HTERT RPE-1 (cell line): ENCODE measurements around the gene MAFG.

Experiments
- in situ Hi-C: fragments of 300-500 bp; cut with MboI; formaldehyde crosslinking; loops from 4 replicates; pipeline ENCODE4 v1.14.3; 2020; ENCODE audit warnings: low sequenced_read_pairs

Gene MAFG

DNA sequence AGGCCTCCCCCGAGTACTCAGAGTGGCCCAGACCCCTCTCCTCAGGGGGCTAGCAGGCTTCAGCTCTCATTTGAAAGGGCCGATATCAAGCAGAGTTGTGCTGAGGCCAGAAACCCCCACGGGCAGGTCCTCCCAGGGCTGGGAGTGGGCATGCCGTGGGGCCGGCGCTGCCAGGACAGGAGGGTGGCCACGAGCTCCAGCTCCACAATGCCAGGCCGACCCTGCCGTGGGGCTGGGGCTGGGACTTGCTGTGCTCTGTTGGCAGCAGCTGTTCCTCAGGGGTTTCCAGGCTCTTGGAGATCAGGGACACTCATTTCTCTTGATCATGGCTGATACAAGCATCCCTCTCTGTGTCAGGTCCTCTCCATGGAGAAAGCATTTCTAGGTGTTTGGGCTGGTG lies 28.6 kb downstream of the MAFG start:
- in situ Hi-C loops, result no loop called here

DNA sequence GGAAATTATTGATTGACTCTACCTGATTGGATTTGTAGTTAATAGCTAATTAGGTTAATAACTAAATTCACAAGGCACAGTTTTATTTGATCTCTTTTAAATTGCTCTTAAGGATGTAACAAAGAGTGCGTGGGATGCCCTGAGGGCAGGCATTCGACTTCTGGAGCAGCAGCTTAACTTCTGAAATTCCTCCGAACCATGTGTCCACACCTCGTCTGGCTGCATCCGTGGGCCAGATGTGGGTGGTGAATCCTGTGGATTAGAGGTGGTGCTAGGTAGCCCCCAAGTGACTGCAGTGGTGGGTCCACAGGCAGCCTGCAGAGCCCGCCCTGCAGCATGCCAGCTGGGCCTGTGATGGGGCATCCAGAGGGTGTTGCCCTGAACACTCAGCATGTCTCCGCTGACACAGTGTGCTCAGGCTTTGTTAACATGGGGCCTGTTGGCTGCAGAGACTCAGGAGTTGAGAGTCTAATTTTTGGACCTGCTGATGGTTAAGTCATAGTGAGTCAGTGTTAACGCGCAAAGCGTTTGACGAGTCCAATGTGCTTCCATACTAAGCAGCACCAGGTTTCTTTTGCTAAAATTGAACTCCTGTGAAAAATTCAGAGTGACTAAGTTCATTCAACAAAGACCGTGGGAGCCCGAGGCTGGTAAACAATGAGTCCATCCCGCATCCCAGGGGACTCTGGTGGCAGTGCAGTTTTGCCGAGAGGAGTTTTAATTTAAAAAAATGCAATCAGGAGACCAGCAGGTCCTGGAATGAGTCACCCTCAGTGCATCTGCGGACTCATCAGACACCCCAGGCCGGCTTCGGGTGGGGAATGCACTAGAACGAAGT lies 29.3 kb downstream of the MAFG start:
- in situ Hi-C loops, result no loop called here

DNA sequence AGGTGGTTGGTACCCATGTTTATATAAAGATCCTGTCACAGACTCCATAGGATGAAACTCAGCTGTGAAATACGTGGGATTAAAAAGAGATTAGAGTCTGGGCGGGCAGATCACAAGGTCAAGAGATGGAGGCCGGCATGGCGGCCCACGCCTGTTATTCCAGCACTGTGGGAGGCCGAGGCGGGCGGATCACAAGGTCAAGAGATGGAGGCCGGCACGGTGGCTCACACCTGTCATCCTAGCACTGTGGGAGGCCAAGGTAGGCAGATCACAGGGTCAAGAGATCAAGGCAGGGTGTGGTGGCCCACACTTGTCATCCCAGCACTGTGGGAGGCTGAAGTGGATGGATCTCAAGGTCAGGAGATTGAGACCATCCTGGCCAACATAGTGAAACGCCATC lies 32.1 kb downstream of the MAFG start:
- in situ Hi-C loops, result no loop called here

DNA sequence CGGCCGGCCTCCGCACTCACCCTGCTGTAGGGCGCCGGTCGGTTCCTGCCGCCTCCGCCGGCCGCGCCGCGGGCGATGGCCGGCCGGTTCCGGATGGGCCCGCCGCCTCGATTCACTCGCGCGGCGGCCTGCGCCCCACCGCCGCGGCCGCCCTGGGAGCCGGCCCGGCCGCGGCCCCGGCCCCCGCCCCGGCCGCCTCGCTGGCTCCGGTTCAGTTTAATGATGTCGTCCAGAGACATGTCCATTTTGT lies 36.3 kb downstream of the MAFG start:
- in situ Hi-C loops, result no loop called here

DNA sequence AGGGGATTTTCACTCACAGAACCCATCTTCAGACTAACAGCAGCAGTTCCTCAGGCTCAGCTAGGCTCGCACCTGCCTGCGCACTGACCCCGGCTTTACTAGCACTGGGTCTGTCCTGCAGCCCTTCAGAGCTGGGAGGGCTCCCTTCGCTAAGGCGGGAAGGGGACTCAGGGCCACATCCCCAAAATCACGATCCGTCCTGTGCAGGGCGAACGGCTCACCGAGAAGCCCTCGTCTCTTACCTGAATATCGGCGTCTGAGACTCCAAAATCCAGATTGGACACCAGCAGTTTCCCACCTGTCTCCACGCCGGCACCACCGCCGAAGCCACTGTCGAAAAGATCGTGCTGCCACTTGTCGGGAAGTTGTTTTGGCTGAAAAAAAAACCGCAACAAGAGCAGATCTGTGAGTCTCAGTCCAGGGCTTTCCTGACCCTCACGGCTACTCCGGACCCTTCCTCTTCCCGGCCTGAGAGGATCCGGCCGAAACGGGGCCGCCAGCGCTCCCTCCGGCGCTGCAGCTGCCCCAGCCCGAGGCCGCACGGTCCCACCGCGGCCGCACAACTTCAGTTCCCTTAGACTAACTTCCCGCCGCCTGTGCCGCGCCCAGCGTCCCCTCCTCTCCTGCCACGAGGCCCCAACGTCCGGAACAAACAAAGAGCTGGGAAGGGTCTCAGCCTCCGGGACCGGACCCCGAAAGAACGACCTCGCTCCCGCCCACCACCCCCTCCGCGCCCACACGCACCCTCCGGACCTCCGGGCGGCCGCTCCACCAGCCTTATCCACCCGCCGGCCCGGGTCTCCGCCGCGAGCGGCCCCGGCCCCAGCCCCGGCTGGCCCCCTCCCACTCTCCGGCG lies 36.9 kb downstream of the MAFG start:
- in situ Hi-C loops, result no loop called here

DNA sequence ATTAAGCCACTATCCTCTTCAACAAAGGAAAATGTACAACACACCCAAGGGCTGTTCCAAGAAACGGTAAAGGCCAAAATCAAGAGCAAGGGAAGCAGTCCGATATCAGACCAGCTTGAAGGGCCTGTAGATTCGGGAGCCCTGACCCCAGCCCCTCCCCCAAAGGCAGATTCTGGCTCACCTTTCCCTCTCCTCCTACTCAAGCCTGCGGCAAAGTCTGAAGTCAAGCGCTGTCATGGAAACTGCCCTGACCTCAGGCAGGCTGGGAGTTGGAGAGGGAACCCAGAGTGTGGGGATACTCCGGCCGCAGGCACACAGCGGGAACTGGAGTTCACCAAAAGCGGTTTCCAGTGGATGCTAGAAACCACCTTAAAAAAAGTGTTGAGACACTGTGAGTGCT lies 37.9 kb downstream of the MAFG start:
- in situ Hi-C loops, result no loop called here

DNA sequence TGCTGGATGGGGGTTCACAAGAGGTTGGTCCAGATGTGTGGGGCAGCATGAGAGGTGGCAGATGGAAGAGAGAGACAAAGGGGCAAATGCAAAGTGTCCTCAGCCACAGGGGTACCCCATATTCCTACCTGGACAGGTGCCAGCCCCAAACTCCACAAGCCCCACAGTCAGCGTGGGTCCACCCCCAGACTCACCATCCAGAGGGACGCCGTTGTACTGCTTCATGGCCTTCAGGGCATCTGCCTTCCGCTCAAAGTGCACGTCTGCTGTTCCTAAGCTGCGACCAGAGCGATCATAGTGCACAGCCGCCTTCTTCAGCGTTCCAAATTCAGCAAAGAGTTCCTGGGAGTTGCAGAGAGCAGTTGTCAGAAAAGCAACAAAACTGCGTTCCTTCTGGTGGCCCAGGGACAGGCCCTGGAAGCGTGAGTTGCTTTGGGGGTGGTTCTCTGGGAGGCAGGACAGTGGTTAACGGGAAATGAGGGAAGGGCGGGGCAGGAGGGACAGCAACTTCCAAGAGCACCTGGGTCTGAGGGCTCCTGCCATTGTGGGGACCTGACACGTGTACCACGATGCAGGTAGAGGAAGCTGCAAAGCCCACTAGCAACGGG lies 38.4 kb downstream of the MAFG start:
- in situ Hi-C loops, result no loop called here

DNA sequence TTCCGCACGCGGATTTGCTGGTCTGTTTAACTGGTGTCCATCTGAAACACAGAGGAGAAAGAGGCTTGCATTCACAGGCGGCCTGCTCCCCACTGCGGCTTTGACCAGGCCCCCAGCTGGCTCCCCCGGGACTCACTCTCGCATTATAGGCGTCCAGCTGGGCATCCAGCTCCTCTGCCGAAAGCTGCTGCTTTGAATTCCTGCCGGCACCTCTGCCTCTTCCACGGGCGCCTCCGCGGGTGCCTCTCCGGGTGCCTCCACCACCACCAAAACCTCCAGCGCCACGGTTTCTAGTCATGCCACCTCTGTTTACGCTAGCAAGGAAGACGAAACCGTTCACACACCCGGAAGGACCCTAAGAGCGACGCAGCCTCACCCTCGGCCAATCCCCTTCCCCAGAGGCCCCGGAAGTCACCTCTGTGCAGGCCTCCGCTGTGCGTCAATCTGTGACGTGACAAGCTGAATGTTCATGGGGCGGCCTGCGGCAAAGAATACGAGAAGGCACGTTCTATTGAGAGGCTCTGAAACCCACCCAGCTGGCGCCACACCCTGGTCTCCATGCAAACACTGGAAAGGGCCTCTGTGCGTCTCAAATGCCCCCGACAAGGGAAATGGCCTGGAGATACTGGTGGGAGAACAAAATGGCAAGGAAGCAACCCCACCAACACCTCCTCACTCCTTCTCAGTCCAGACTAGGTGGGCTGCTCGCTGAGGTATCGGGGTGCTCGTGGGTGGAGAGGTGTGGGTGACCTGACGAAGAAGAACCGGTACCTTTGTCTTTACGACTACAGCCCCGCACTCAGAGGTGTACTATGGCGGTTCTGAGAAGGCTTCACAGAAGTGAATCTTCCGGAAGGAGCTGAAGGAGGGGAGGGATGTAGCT lies 39.2 kb downstream of the MAFG start:
- in situ Hi-C loops, result no loop called here

DNA sequence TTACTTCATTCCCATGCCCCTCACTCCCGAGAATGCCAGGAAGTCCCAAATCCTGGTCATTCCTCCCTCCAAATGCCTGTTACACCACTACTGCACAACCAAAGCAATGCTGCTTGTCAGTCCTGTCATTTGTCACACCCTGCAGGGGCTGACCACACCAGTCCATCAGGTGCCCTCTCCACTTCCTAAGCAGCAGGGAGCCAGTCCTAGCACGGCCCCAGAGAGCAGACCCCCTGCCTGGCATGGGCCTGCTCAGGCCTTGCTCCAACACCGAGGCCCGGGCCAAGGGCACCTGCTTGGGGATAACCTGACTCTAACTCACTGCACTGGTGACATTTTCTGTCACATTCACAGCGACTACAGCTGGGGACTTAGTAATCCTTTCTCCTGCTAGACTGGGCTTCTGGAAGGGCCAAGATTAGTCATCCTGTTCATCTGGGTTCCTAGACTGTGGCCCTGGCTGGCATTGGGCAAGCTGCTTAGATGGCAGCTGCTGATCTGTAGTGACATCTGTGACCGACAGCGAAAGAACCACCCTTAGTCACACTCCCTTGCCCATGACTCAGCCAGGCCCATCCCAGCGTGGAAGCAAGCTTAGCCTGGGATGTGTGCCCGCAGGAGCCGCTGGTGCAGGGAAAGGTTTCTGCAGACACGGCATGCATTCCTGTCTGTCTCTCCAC lies 41.5 kb downstream of the MAFG start:
- in situ Hi-C loops, result no loop called here

DNA sequence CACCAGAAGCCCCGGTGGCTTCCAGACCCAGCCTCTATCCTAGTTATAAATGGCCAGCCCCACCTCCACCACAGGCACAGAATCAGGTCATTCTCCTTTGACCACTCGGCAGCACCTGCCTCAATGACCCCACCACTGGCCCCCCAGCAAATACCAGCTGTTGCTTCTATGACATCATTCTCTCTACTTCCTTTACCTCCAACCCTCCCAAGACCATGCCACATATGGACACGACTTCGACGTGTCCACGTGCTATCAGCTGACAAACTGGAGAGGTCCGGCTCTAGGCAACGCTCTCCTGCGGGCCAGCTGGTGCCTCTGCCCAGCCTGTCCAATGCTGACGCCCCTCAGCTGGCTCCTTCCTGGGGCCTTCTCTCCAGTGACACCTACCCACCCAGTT lies 42.1 kb downstream of the MAFG start:
- in situ Hi-C loops, result no loop called here

DNA sequence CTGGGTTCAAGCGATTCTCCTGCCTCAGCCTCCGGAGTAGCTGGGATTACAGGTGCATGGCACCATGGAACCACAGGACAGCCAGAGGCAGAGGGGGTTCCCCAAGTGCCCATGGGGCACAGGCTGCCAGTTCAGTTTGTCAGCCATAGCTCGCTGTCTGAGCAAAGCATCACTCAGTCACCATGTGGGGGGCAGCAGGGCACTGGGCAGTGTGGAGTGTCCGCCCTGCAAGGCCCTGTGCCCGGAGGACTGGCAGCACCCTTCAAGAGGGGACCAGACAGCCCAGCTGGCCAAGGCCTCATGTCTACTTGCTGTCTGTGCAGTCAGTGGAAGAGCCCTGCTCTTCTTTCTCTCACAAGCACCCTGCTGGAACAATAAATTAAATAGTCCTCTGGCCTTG lies 42.6 kb downstream of the MAFG start:
- in situ Hi-C loops, result no loop called here

DNA sequence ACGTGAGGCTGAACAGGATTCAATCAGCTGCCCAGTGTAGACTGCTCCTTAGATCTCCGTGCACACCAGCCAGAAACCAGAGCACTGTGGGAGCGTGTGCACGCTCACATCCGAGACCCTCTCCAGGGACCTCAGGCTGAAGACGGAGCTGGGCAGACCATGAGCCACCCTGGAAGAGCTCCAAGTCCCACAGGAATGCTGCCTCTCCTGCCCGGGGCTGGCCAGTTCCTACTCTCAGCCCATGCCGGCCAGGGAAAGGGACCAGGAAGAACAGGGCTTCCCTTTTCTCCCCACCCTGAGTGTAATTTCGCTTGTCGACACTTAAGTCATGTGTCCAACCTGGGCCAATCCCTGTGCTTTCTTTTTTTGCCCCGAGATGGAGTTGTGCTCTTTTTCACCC lies 43.0 kb downstream of the MAFG start:
- in situ Hi-C loops, result no loop called here

DNA sequence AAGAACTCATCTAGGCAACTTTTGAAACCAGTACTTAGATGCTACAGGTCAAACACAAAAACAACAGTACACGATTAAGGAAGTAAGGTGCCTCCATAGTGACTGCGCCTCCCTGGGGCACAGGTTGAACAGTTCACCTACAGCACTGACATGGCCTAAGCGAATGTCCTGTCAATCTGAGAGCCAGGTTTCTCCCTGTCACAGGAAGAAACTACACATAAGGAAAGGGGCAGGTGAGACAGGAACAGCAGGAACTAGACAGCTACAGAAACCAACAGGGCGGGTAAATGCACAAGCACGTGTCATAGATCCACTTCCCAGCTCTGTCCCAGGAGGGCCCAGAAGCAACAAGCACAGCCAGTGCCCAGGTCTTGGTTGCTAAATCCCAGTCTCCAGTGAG lies 48.4 kb downstream of the MAFG start:
- in situ Hi-C loops, result no loop called here

DNA sequence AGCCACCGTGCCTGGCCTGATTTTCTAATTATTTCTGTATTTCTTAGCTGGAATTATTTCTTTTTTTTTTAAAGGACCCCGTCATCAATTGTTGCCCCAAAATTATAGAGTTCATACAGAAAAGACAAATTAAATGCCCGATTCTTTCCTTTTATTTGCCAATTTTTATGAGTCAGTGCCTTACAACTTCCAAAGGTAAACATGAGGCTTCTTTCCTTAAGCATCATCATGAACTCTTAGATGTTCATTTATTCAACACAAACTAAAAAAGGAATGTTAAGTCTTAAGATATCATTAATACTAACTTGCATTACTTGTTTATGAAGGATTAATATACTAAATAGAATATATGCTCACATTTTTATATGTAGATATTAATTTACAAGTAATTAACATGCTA lies 49.2 kb downstream of the MAFG start:
- in situ Hi-C loops, result no loop called here

DNA sequence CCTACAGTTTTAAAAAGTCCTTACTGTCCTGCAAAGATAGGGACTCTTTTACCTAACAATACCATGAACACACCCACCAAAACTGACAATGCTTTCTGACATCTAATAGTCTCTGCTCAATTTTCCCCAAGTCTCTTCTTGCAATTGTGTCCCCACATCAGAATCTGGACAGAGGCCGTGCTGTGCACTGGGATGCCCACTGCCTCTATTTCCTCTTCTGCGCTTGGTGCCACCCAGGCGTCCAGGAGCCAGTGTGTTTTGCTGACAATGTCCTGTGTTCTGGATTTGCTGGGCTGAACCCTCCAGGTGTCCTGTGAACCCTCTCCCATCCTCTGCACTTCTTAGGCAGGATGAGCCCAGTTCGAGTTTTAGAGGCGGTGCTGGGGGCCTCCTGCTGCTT lies 50.0 kb downstream of the MAFG start:
- in situ Hi-C loops, result no loop called here

DNA sequence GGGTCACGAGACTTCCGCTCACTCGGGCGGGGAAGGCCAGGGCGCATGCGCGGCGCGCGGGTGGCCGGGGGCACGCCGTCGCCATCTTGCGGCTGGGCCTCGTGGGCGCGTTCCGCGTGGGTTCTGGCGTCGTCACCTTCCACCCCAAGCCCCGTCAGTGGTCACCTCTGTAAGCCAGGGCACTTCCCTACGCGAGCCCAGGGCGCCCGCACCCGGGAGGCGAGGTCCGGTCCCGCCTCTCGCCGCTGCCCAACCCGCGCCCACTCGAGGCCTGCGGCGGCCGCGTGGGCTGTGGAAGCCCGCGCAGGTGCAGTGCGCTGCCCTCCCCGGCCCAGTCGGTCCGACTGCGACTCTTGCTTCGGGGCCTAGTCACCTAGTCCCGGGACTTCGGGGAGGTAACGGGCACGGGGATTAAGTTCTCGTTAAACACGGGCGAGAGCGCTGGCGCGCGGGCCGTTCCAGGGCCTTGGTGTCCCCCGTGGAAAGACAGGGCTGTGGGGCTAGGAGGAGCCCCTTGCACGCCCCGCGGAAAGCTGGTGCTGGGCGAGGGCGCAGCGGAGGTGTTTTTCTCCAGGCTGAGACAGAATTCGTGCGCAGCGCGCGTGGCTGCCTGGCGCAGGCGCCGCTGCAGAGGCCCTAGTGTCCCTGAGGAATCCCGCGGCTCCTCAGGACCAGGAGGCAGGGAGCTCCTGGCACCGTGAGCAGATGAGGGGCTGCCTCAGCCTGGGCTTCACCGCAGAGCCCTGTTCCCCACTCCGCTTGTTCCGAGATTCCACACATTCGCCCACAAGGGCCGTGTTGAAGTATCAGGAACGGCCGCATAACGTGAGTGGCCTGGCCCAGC lies 55.9 kb downstream of the MAFG start:
- in situ Hi-C loops, result no loop called here

DNA sequence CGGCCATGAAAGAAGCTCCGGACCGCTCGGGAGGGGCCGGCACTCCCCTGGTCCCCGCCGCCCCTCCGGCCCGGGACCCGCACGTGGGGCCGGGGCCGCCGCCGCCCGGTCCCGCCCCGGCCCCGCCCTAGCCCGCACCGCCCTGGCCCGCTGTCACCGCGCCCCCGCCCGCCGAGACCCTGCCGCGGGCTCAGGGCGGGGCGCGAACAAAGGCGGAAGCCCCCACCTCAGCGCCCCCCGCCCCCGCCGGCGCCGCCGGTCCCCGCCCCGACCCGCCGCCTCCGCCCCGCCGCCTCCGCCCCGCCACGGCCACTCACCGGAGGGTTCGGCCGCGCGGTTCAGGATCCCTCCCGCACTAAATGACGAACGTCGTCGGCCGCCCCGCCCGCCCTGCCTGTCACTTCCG lies 56.6 kb downstream of the MAFG start, which contains the start of gene ARHGDIA:
Gene ARHGDIA (minus strand): TSS at position 357 of the 406 bp plus-strand sequence. CDS start 1,407 bp downstream, outside the sequence.
- in situ Hi-C loops, result no loop called here

DNA sequence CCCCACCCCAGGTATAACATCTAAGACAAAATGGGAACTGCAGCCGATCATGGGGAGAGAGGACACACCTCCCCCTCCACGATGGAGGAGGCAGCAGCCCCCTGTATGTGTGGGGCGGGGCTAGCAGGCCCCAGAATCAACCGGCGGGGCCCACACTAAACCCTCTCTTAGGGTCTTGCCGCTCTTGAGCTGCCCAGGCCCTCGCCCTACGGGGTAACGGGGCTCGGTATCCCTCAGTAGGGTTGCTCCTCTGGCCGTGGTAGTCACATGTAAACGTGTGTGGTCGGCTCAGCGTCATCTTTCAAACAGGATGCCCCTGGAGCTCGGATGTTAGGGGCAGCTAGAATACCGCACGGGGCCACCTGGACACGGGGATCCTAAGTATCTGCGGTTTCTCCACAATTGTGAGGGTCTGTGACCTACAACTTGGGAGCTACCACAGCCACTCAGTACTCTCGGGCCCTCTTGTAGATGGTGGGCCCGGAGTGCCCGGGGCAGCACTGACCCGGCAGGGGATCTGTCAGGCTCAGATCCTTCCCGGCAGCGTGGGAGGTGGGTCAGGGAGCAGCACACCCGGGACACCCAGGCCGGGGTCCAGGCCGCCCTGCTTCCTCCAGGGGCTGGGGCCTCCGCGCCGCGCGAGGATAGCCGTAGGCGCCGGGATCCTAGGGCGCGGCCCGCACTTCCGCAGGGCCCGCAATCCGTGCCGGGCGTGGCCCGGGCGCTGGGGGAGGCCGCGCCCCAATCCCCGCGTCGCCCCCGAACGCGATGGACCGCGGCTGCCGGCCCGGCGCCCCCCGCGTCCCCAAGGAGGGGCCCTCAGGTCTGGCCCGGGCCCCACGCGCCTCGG lies 57.2 kb downstream of the MAFG start:
- in situ Hi-C loops, result no loop called here
